Stimulated activated CD4-positive, alpha-beta T cell treated with anti-CD3 and anti-CD28 coated beads, Interleukin-4, amount 100 ng/mL, for 24 hours (primary cell): ENCODE results near the gene EEF2.

Source experiments
- DNase-seq: peaks from one replicate; pipeline ENCODE4 v3.0.0-alpha.2; 2020

Gene EEF2

DNA sequence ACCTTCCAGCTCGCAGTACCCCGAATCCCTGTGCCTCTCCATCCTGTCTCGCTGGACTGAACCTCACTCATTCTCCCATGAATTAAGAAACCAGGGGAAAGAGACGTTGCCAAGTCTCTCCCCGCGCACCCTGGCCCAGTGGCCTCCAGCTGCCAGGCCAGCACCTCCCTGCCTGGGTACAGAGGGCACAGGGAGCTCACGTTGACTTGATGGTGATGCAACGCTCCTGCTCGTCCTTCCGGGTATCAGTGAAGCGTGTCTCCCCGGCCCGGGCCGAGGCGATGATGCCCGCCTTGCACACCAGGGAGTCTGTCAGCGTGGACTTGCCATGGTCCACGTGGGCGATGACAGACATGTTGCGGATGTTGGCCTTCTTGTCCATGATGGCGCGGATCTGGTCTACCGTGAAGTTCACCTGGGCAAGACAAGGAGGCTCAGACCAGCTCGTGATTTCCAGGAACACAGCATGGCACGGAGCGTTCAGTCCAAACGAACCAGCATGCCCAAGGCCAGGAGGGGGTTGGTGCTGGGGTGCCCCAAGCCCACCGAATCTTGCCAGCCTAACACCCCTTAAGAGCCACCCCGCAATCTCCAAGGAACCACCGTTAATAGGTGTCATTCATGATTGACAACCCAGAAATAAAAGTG, 1.2 kb downstream of the EEF2 start:
- DNase-seq = peak; percentile 19

DNA sequence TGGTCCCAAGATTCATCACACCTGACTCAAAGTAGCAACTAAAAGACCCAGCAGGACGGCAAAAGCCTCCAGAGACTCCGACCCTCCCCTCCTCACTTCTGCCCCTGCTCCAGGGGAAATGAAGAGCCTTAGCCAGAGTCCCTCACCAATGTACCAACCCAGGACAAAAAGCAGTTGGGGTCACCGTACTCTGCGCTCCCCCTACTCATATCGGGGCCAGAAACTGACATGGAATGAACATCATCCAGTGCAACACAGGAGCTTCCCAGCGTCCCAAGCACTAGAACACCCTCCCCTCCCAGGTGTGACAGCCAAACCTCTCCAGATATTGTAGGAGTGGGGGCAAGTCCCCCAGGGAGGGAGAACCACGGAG, 1.7 kb downstream of the EEF2 start:
- no peak for DNase-seq

DNA sequence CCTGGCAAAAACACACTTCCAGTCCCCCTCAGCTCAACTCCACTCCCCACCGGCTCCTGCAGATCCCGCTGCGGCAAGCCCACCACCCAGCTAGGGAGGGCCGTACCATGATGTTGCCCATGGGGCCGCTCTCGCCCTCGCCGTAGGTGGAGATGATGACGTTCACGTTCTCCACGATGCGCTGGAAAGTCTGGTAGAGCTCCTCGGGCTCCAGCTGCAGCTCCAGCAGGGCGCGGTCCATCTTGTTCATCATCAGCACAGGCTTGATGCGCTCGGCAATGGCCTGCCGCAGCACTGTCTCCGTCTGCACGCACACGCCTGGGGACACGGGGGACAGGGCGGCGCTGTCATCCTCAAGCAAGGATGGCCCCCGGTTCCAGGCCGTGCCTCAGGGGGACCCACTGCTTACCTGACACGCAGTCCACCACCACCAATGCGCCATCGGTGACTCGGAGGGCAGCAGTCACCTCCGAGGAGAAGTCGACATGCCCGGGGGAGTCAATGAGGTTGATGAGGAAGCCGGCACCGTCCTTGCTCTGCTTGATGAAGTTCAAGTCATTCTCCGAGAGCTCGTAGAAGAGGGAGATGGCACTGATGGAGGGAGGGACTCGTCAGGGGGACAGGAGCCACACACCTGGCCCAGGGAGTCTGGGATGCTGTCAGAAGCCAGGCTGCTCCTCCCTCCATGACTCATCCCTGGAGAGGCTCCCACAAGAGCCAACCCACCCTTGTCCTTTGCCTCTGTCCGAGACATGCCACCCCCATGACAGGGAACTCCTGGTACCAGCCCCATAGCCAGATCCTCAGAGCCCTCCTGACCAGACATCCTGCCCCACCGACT, 2.3 kb downstream of the EEF2 start:
- DNase-seq = peak; percentile 28

DNA sequence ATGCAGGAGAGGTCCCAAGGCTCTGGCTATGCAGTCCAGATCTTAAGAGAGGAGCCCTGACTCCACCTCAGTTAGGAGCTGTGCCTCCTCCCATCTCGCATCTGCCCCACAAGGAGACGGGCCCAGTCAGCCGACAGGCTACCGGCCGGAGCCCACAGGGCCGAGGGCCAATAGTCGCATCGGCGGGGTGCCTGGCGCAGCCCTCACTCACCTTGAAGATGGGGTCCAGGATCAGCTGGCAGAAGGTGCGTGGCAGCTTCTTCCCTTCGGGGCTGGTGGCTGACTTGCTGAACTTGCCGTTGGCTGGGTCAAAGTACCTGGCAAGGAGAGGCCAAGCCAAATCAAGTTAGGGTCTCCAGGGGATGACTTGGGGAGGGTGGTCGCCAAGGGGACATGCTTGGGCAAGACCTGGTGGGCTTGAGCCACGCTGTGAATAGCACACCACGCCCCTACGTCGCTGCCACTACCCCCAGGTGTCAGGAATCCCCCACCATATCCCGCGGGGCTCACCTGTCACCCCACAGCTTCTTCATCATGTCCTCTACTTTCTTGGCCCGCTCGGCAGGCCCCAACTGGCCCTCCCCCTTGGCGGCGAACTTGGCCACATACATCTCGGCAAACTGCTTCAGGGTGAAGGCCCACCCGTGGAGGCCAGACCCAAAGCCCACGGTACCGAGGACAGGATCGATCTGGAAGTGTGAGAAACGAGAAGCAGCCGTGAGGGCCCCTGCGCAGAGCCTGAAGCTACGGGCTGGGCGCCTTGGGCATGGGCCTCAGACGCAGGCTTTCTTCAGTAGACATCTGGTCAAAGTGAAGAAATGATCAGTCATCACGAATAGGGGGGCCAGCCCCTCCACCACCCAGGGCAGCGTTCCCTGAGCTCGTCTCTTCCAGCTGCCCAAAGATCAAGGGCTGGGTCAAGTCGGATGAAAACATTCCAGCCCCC, 3.3 kb downstream of the EEF2 start:
- DNase-seq = no peak

DNA sequence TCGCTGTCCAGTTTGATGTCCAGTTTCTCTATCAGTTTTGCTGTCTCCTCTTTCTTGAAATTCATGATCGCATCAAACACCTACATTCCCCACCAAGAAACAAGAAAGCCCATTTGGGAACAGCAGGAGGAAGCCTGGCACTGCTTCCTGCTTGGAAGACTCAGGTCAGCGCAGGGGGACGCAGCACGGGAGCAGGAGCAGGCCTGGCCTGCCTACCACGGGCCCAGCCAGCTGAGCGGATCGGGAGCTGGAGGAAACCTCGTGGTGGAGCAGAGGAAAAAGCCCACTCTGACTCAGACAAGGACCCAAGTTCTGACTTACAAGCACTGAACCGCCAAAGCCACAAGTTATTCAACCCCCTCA, 3.9 kb downstream of the EEF2 start:
- no peak for DNase-seq

DNA sequence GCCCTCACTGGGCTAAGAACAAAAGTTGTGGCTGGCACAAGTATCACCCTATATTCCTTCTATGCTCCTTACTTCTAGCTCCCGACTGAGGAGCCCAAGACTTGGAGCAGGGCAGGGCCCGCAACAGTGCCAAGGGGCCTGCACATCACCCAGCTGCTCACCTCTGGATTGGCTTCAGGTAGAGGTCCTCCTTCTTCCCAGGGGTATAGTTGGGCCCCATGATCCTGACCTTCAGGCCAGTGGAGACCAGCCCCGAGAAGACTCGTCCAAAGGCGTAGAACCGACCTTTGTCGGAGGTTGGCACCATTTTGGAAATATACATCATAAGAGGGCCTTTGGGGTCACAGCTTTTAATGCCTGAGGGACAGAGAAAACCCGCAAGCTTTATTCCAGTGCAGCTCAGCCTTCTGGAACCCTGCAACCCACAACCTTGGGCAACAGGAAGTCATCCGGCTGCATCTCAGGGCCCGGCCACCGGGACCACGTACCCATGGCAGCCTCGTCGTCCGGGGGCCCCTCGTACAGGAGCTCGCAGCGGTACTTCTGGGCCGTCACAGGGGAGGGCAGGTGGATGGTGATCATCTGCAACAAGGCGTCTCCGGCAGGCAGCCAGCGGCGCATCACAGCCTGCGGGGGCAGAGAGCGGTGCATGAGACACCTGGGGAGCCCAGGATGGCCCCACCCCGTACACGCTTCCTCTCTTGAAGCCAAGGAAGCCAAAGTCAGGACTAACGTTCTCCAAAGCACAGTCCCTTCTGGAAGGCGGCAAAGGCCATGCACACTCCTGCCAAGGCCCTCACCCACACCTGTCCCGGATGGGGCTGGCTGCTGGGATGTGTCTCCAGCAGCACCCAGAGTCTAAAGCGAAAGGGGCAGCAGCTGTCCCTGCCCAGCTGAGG, 4.7 kb downstream of the EEF2 start:
- no peak for DNase-seq

DNA sequence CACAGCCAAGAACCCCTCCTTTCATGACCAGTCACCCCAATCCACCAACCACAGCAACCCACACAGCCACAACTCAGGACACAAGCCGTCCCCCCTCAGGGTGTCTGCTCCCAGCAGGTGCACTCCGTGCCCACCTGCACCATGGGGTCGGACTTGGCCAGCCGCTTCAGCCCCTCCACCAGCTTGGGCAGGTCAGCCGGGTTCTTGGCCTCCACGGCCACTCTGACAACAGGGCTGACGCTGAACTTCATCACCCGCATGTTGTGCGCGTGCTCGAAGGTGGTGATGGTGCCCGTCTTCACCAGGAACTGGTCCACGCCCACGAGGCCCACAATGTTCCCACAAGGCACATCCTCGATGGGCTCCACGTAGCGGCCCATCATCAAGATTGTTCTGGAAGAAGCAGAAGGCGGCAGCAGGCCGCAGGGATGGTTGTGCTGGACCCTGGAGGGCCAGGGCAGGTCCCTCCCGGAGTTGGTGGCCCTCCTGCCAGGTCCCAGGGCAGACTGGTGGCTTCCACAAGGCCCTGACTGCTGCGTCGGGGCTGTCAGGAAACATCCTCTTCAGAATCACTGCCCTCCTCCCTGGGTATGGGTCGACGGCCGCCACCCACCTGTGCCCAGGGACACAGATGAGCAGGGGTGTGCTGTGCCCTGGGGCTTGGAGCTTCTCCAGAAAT, 5.5 kb downstream of the EEF2 start:
- DNase-seq = no peak

DNA sequence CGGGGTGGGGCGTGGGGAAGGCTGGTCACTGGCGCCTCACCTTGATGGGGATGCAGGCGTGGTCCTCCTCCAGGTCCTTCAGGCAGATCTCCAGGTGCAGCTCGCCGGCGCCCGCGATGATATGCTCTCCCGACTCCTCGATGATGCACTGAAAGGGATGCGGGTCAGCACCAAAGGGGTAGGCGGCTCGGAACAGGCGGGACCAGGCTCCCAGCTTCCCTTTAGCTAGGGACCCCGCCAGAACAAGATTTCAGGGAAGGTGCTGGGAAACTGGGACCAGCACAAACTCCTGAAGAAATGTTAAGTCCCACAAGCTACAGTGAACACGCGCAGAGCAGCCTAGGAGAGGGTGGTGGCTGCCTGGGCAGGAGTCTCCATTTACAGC, 6.0 kb downstream of the EEF2 start:
- DNase-seq = no peak

DNA sequence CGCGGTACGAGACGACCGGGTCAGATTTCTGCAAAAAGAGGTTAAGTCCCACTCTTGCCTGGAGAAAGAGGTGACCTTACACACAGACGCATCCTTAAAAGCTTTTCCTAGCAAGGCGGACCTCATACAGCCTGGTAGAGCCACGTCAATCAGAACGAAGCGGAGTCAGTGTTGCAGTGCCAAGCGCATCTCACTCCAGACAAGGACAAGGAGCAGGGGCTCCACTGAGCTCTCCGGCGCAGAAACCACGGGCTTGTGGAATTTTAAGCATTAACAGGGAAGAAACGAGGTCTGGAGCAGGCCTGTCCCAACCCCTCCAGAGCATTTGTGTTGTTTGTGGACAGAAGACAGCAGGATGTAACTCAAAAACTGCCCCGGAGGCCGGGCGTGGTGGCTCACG, 7.1 kb downstream of the EEF2 start:
- no peak for DNase-seq

DNA sequence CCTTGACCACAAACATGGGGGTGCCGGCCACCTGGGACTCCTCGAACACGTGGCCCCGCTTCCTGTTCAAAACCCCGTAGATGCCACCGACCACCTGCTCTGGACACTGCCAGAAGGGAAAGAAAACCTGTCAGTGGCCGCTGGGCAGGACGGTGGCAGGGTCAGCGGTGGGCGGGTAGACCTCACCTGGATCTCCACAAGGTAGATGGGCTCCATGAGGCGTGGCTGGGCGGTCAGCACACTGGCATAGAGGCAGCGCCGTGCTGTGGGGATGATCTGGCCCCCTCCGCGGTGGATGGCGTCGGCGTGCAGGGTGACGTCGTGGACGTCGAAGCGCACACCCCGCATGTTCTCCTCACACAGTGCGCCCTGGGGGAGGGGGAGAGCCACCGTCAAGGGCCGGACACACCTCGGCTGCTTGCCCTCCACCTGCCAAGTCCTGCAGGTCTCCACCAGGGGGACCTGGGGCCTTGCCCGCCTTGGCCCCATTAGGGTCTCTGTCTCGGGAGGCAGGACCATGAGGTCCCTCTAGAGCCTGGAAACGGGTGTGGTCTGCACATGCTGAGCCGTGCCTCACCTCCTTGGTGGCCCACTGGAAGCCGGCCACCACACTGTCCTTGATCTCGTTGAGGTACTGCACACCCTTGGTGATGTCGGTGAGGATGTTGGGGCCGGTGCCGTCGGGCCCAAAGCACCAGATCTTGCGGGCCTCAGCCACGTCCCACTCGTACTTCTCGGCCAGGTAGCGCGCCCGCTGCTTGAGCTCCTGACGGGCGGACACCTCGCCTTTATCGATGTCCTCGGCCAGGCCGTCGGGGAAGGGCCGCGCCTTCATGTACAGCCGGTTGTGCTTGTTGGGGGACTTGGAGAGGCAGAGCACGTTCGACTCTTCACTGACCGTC, 7.8 kb downstream of the EEF2 start:
- no peak for DNase-seq

DNA sequence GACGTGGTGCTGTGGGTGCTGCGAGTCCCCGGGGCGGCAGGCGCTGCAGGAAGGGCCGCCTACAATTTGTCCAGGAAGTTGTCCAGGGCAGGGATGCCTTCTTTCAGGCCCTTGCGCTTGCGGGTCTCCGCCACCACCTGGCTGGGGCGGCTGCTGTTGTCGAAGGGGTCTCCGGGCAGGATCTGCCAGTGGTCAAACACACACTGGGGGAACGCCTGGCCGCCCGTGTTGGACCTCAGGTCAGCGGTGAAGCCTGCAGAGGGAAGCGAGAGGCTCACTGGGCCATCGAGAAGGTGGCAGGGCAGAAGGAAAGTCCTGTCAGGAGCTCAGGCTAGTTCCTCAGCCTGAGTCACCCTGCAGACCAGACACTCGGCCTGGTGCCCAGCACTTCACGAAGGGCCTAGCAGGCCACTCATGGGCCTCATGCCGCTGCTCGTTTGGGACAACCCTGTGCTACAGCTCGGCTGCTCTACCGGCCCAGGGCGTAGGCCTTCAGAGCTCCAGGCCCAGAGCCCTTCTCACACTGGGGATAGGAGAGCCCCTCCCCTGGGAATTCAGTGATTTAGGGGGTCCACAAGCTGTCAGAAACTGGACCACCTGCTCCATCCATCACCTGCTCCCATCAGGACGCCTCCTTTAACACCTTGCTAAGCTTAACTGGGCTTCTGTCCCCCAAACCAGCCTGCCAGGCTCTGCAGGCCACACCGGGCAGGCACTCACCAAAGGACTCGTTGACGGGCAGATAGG, 8.6 kb downstream of the EEF2 start:
- DNase-seq = peak; percentile 8

DNA sequence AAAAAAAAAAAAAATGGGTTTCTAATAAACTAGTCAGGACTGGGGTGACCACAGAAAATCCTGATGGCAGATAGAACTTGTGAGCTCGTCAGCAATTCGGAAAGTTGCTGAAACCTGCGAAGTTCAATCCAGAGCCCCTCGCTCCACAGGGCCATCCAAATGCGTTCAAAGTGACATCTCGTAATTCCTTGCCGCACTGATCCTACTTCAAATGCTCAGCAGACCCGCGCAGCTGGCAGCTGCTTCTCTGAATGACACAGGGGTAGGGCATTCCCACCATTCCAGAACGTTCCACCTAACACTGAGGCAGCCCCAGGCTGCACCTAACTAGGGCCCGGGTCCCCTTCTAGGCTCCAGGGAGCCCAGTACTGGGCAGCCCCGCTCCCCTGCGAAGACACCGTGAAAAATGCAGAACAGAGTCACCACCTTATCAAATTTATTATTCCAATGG, 9.6 kb downstream of the EEF2 start:
- DNase-seq = no peak

DNA sequence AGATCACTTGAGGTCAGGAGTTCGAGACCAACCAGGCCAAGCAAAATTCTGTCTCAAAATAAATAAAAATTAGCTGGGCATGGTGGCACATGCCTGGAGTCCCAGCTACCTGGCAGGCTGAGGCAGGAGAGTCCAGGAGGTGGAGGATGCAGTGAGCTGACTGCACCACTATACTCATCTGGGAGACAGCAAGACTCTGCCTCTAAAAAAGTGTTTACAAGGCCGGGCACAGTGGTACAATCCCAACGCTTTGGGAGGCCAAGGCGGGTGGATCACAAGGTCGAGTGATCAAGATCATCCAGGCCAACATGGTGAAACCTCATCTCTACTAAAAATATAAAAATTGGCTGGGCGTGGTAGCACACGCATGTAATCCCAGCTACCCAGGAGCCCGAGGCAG, 10.1 kb downstream of the EEF2 start:
- no peak for DNase-seq

DNA sequence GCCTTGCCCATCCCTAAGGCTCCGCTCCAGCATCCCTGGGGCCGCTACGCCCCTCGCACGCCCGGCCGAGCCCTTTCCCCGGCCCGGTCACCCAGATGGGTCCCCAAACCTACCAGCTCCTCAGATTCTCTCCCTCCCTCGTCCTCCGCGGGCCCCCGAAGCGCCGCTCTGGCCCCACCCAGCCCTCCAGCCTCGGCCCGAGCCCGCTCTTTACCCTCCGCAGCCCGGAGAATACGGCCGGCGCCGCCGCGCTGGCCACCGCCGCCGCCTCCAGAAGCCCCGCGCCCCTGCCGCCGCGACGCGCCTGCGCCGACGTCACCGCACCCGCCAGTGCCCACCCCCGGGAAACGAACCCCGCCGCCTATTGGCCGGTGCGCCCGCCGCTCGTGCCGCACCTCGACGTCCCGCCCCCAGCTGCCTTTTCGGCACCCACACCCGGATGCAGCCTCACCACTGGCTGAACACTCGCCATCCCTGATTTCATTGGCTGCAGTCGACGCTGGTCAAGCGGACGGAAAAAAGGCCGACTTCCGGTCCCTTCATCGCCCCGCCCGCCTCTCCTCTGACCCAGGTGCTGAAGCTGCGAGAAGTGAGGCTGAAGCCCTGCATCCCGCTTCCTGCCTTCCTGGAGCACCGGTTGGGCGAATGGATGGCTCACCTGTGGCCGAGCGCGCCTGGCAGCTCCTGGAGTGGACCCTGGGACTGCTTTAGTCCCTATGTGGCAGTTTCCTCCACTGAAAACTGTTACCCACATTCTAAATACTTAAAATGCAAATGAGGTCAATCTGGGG, 14.3 kb downstream of the EEF2 start, which contains the start of gene DAPK3:
TSS of gene DAPK3 (minus strand) at position 292 of the 791 bp plus-strand sequence. CDS start 1,364 bp downstream, outside the sequence.
- peak; percentile 94 for DNase-seq

DNA sequence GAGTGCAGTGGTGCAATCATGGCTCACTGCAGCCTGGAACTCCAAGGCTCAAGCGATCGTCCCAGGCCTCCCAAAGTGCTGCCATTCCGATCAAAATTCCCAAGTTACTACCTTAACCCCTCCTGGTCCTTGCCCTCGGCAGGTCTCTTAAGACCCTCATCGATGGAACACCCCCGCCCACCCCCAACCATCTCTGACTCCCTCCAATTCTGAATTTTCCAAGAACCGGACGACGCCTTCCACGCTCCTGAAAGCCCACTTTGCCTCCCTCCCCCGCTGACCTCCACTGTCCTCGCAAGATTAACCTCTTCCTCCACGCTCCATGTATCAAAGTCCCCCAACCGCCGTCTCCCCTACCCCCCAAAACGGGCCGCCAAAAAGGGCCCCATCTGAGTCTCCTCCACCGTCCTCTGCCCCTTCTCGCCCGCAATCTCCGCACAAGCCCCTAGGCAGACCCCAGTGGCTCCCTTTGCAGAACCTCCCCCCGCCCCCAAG, 14.9 kb downstream of the EEF2 start:
- no peak for DNase-seq

DNA sequence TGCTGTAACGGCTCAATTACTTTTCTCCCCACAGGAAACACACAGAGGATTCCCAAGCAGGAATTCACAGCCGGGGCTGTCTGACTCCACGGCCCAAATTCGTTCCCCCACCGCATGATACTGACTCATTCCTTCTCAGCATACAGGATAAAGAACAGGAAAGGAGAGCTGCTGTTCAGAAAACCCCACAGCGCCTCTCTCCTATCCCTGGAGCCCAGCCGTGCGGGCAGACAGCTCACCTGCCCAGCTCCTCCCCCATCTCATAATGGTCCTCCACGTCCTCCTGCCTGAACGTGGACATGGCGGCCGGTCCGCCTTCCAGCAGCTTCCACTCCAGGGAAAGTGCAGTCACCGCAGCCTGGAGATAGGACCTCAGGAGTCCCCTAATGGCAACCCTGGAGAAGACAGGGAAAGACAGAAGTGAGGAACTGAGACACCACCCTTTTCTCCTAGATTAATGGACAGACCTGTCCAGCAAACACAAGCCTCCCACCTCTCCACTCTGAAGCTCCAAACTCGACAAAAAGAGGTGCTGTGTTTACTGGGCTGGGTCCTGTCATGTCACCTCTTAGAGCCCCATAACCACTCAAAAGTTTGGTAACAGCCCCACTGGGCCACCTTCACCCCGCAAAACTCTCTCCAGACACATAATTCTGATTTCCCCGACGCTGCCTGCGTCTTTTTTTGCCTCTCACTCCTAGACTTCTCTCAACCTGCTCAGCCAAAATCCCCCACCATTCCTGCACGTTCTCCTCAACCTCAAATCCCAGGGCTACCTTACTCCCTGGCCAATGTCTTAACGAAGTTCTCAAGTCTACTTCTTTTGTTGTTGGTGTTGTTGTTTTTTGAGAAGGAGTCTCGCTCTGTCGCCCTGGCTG, 15.6 kb downstream of the EEF2 start:
- DNase-seq = no peak

DNA sequence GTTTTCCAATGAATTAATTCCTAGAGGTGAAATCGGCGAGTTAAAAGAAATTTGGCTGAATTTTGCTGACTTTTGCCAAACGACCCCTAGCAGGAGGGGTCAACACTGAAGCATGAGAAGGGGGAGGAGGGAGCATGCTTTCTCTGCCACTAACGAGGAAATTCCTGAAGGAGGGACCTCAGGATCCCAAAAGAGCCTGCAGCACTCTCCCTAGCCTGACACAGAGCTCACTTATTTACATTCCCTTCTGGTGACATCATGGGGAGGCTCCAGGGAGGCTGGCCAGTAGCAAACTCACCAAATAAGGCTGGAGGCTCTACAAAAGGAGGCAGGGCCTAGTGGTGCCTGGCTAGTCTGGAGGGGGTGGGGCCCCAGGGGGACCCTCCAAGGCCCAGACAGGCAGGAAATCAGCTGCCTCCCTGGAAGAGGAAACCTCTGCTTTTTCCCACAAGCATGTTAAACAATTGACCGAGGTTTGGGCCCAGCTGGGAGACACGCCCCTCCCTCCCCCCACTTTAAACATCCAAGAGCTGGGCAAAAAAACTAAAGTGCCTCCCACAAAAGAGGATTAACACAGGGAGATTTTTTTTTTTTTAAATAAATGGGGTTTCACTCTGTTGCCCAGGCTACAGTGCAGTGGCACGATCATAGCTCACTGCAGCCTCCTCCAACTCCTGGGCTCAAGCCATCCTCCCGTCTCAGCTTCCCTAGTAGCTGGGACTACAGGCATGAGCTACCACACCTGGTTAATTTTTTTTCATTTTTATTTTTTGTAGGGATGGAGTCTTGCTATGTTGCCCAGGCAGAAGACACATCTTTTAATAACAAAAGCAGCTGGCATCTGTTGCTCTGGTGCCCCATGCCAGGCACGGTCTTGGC, 16.5 kb downstream of the EEF2 start:
- DNase-seq = no peak
